ENCODE results near the gene GNA14.
"Not testable (repeated sequence)": the region's sequence is repeated elsewhere in the genome, so short reads cannot be mapped to it uniquely, and the experiment has no call there.

GNA14 gene

DNA sequence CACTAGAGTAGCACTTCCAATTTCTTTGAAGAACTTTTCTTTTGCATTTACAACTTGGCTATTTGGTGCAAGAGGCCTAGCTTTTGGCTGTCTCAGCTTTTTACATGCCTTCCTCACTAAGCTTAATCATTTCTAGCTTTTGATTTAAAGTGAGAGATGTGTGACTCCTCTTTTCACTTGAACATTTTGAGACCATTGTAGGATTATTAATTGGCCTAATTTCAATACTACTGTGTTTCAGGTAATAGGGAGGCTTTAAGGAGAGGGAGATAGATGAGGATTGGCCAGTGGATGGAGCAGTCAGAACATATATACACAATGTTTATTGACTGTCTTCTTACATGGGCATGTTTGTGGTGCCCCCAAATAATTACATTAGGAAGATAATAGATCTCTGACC, 161.7 kb downstream of the GNA14 start:
- DNase-seq = no peak

DNA sequence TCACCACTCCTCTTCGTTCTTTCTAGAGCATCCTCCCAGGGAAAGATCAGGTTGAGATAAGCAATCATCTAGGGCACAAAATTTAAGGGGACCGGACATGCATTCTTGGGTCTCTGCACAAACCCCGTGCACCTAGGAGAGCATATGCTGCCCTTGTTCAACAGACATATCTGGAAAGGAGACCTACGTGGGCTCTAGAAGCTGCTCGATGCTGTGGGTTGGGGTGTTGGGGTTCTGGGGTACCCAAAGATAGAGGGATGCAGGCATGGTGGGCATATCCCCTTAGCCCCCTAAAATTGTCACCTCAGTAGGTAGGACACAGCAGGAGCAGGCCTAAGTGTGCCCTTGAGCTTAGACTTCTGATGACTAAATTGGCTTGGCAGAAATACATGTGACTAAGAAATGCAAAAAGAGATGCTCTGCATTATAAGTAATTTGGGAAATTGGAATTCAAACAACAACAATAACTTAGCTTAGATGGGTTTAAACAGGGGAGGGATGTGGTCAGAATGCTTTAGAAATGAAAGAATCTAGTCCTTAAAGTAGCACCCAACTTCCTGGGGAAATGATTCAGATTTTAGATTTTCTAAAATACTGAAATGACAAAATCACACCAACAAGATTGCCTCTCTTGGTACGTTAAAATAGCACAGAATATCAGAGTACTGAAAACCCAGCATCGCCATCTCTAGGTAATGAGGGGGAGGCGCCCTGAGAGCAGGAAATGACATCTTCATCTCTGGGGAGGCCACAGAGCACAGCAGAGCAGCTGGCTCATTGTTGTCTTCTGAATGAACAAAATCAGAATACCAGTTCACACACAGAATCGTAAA, 172.3 kb downstream of the GNA14 start:
- no peak for DNase-seq

DNA sequence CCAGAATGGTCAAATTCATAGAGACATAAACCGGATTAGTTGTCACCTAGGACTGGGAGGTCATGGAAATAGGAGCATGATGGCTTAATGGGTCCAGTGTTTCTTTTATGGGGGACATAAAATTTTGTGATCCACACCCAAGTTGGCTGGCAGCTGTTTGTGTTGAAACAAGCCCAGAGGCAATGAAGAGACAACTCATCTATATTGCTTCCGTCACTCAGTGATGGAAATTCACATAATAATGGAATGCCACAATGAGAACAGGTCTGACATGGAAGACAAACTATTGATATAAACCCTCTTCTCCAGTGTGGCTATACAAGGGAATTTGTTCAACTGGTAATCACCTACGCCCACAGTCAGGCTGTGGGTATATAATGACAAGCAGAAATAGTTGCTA, 173.2 kb downstream of the GNA14 start:
- DNase-seq = no peak

DNA sequence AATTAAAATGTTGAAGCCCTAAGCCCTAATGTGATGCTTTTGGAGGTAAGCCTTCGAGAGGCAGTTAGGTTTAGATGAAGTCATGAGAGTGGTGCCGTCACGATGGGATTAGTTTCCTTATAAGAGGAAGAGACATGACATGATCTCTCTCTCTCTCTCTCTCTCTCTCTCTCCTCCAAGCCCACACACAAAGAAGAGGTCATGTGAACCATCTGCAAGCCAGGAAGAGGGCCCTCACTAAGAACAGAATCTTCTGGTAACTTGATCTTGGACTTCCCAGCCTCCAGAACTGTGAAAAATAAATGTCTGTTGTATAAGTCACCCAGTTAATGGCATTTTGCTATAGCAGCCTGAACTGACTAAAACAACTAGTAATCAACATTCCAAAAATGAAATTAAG, 175.5 kb downstream of the GNA14 start:
- DNase-seq = no peak

DNA sequence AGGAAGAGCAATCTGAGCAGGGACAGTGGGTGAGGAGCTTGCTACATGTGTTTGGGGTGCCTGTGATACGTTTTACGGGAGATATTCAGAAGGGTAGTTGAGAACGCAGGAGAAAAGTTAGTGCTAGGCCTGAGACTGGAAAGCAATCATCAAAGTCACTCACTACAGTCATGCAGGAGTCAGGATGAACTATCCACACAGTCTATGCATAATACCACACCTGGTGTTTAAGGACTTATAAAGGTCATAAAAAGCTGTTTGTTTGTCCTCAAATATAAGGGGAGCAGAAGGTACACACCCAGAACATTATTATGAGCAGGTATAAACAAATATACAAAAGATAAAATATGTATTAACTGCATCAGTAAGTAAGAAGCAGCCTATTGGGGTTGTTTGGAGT, 176.6 kb downstream of the GNA14 start:
- no peak for DNase-seq

DNA sequence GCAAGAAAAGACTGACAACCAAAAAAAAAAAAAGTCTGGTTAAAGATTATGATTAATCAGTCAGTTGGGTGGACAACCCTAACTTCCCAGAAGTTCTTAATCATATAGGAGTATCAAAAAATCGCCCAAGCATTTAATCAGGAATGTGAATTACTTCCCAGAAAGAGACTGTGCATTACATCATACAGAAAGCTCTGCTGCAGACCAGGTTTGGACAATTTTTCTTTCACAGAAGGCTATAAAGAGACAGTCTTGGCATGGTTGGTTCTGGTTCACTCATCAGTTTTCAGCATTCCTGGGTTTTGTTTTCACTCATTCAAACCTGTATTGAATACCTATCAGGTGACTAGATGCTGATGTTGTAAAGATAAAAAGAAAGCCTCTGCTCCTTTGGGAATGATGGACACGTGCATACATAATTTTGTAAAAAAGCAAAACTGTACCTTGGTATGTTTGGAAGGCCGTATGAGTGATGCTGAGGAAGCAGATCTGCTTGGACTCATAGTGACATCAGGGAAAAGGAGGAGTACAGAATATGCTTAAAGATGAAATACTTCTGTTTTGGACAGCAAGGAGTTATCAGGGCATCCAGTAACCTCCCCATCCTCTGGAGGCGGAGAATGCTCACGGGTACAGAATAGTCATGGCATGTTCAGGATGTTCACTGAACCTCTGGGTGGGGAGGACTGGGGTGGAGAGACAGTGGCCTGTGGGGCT, 178.4 kb downstream of the GNA14 start:
- DNase-seq = no peak

DNA sequence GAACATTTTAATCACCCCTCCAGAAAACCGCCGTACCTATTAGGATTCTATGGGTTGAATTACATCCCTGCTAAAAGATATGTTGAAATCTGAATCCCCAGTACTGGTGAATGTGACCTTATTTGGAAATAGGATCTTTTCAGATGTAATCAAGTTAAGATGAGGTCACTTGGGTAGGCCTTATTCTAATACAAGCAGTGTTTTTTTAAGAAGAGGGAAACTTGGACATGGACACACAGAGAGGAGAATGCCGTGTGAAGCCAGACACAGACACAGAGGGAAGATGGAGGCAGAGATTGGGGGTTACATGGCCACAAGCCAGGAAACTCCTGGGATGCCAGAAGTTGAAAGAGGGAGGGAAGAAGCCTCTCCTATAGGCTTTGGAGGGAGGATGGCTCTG, 183.5 kb downstream of the GNA14 start:
- DNase-seq = no peak

DNA sequence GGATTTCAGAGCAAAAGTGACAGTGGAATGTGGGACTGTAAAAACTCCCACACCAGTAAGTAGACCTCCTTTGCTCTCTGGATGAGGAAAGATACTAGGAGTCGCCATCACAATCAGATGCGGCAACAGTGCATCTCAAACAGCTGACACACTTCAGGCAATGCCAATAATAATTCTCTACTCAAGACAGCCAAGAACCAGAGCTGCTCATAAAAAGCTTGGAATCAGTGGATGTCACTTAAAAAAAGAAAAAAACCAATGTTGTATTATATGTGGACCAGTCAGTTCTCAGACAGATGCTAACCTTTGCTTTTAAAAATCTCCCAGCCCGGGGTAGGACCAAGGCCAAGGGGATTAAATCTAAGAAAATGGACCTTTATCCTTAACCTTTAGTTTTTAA, 185.0 kb downstream of the GNA14 start:
- DNase-seq = no peak

DNA sequence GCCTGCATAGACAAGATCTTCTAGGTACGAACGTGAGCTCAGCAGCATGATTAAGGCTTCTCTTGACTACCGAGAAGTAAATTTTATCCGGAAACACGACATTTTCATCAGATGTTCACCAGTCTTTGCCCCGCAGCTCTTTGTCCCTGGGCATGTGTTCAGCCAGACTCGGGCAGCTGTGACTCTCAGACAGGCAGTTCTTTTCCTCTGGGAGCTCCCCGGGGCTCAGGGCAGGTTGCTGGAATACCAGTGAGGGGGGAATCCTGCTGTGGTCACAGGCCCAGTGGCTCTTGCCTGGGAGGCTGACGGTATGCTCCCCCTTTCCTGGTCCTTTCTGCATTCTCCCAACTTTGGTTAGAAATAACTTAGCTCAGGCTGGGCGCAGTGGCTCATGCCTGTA, 186.1 kb downstream of the GNA14 start:
- no peak for DNase-seq

DNA sequence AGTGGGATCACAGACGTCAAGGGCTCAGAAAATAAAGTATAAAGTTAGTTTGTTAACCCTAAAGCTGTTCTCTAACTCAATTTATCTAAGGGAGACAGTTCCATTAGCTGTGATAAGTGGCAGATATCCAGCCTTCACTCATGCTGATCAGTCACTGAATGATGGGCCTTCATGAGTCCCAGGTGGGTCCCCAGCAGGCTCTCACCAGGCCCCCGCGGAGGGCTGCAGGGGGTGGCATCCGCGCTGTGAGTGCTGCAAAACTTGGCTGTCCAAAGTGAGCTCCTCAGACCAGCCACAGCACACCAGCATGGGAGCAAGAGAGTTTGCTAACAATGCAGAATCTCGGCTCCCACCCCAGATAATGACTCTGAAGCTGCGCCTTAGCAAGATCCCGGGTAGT, 187.2 kb downstream of the GNA14 start:
- no peak for DNase-seq

DNA sequence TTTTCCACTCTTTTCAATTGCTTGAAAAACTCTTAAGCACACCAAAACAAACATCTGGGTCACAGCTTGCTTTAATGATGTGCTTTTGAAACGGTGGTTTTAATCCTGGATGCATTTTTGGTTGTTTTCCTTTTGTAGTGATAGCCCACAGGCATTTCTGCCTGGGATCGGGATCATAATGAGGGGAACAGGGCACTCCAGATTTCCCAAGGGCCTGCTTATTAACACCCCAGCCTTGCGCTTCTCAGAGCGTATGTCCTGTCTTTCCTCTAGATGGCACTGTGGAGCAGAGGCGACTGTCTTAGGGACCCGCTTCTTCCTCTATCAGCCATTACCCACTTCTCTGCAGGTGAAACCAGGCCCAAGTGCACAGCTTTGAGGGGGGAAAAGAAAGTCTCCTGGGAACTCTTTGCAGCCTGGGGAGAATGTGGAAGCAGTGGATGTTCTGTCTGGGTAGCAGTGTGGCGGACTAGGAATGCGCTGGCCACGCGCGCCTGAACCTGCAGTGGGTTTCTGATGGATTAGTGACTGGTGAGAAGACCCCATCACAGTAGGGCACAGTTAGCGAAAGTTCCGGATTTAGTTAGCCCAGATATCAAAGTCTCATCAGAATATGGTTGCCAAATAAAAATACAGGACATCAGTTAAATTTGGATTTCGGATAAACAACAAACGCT, 190.1 kb downstream of the GNA14 start:
- DNase-seq = peak in 2 of 4 experiments; percentile 27 to 42

DNA sequence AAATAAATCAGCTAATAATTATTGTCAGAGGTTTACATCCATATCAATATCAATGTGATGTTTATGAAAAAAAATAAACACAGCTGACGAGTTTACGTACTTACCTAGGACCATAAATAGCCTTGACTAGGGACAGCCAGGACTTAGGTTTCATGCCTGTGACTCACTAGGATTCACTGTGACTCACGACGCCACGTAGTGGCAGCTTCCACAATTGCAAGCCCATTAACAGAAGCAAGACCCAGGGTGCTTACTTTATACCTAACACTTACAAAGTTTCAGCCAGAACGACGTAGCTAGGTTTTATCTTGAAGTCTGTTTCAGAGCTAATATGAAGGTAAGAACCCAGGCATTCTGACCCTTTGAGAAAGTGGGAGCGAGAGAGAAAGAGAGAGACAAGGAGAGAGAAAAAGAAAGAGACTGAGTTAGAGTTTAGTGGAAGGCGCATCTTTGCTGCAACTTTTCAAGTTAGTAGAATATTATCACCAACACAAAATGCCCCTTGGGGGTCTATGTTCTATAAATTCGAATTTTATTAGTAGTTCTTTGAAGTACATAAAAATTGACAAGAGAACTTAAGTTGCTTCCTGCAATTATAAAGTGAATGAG, 191.2 kb downstream of the GNA14 start:
- DNase-seq = peak; percentile 33 to 71 (median 56)

DNA sequence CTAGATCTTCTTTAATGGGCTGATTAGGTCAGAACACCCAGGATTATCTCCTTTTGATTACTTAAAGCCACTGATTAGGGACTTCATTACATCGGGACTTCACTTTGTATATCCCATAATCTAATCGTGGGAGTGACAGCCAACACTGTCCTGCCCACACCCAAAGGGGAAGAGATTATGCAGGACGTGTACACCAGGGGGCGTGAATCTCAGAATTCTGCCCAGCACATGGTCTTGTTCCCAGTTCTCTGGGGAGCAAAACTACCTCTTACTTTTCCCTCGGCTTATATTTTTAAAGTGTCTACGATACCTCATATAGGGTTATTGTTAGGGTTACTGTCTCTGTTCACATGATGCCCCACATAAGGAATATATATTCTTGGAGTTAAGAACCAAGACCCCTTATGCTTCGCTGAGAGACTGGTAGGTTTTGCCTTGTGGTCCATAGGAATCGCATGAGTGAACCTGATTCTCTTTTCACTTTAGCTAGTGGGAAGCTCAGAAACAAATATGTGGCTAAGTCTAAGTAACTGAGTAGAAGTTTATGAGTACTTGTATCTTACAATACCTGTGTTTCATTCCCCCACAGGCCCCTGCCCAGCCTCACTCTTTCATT, 192.7 kb downstream of the GNA14 start:
- peak in 1 of 4 experiments; percentile 11 for DNase-seq

DNA sequence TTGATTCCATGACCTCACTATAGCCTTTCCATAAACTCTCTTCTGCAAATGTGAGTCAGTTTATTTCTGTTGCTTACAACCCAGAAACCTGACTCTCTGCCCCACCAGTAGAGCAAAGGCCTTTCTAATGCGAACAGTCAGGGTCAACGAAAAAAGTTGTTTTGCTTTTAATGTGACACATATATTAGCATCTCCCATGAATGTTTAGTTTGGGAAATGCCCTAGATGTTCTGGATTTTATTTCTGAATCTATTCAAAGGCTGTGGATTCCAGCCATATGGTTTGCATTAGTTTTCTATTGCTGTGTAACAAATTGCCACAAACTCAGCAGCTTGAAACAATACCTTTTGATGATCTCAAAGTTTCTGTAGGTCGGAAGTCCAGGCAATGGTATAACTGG, 193.5 kb downstream of the GNA14 start:
- no peak for DNase-seq

DNA sequence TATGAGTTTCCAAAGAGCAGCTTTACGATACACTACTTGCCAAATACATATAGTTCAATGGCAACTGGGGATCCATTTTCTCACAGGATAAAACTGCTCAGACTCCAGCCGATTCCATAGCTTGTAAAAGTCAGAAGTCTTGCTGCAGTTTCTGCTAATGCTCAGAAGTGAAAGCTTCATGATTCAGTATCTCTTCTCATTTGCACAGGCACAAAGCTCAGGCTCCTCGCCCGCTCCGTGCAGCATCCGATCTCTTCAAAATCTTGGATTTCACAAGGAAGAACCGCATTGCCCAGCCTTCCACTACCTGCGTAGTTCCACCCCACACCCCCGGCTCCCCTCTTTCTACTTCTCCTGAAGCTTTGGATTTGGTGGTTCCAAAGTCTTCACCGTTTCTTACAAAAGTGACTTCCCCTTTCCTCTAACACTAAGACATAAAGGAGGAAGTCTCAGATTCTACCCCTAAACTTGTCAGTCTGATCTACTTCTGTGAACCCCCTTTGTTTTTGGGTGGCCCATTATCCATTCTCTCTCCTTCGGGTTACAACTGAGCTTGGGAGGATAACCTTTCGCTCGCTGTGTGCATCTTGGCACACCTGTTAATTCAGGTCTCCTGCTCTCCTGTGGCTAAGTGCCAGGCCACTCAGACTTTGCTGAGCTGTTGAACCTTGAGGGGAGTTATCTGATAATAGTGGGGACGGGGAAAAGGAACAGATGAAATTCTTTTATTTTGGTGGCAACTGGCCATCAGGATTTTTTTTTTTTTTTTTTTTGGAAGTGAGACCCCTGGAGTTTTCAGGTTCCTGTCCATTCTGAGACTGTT, 194.1 kb downstream of the GNA14 start:
- no peak for DNase-seq

DNA sequence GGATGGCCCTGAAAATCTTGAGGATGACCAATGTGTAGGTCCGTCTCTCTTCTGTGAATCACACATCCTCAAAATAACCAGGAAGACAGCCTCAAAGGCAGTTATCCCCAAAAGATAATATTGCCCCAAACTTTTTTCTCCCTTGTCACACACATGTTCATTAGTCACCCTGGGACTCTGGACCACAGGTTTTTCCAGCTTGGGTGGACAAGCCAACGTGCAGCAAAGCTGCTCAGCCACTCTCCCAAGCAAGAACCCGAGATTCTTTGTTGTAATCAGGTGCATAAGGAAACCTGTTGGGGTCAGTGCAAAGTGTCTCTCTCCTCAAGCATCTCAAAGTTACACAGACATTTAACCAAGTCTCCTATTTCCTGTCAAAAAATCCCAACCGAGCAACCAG, 196.6 kb downstream of the GNA14 start:
- no peak for DNase-seq

DNA sequence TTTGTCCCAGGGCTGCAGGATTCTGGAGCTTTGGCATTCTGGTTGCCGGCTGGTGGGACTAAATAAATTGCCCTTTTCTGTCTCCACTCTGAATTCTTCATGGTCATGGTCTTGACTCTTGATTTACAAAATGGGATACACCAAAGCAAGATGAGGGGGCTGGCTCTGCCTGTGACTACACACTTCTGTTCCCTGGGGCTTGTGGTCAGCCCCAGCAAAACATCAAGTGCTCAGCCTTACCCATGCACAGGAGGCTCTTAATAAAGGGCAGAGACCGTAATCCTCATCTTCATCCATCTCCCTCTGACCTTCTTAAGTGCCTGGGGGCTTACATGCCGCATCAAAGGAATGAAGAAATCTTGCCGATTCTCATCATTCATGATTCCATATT, 198.0 kb downstream of the GNA14 start:
- DNase-seq = no peak

DNA sequence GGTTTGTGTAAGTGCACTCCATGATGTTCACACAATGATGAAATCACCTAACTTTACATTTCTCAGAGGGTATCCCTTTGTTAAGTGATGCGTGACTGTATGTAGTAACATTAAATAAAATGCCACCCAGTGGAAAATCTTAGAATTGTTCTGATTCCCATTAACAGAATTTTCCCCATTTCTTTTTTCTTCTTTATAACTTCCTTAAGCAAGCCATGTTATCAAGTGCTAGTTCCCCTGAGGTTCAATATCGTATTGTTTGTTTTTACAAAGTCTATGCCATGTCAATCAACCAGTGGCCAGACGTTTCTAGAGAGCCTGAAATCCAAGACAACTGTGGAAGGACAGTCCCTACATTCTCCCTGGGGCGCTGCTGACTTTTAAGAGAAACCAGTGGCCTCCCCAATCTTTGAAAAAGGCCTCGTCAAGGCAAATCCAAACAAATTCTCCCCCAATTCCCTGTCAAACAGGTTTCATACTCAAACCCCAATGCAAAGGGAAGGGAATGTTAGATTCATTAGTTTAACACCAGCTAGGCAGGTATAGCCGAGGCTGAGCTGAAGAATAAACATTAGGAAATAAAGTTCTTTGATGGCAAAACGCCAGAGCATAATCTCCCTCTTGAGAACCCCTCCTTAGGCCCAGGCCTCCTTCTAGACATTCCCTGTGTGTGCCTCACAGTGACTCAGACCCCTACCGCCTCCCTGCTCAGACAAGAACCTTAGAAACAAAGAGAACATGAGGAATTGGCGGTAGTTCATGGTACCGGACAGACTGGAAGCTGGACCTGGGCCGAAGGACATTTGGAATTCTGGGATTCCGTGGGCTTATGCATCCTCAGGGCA, 198.7 kb downstream of the GNA14 start:
- no peak for DNase-seq

DNA sequence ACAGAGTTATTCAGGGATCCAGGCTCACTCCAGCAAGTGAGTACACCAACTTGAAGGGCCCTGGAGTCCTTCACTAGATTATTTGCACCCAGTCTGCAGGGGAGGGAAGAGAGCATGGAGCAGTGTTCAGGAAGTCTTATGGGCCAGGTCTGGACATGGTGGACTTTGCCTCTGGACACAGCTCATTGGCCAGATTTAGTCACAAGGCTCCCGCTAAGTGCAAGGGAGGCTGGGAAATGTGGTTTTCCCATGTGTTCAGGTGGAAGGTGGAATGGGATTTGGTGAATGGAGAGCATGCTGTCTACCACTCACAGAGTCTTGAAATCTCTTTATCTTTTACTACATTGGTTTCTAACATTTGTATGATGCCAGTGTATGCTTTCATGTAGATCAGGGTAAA, 200.5 kb downstream of the GNA14 start:
- no peak for DNase-seq

DNA sequence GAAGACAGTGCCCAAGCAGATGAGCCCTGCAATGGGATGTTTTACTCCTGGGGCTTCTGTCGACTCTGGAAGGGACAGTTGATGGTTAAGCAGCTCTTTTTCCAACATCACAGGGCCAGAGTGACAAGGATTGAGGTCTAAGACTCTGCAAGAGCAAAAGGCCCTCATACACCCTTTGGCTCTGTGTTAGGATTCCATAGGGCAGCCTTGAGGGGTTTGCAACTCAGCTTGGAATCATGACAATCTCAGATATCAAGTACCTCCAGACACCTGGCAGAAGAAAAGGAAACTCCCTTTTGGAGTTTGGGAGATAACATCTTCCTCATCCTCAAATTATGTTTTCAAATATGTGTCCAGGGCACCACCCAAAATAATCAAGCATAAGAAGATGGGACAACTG, 205.7 kb downstream of the GNA14 start:
- DNase-seq = no peak

DNA sequence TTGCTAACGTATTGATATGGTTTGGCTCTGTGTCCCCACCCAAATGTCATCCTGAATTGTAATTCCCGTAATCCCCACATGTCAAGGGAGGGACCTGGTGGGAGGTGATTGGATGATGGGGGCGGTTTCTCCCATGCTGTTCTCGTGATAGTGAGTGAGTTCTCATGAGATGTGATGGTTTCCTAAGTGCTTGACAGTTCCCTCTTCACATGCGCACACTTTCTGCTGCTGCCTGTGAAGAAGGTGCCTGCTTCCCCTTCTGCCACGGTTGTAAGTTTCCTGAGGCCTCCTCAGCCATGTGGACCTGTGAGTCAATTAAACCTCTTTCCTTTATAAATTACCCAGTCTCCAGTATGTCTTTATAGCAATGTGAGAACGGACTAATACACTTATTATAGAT, 207.0 kb downstream of the GNA14 start:
- not testable (repeated sequence) for DNase-seq

Measured in activated CD4-positive, CD25-positive, alpha-beta regulatory T cell (primary cell).